Endodermal cell (in vitro differentiated cells): ENCODE results near the gene SPIN1. TPM values are rescaled to one million over a fixed set of nuclear protein-coding genes. Genes with fewer than 3 reads are reported as not detected.

ENCODE experiments used
- DNase-seq: peaks from one replicate; pipeline ENCODE4 v3.0.0-alpha.2; 2017
- H3K27ac ChIP-seq: 2 replicates; pipeline ENCODE4 v1.5.1; 2013; ENCODE audit warnings: mild to moderate bottlenecking, low read depth, low read length, moderate library complexity
- H3K27me3 ChIP-seq: 2 replicates; pipeline ENCODE4 v1.6.1; 2013; ENCODE audit warnings: mild to moderate bottlenecking, low read length, moderate library complexity; ENCODE audit not compliant: insufficient read depth, control insufficient read depth, poor library complexity, severe bottlenecking
- H3K36me3 ChIP-seq: 2 replicates; pipeline ENCODE4 v1.7.0; 2013; ENCODE audit warnings: mild to moderate bottlenecking, low read length, moderate library complexity; ENCODE audit not compliant: control insufficient read depth, insufficient read depth
- H3K4me1 ChIP-seq: one replicate; pipeline ENCODE4 v1.7.0; 2013; ENCODE audit warnings: low read length; ENCODE audit not compliant: control insufficient read depth, insufficient read depth
- H3K4me3 ChIP-seq: 2 replicates; pipeline ENCODE4 v1.5.1; 2013; ENCODE audit warnings: mild to moderate bottlenecking, low read length, moderate library complexity
- H3K9ac ChIP-seq: 2 replicates; pipeline ENCODE4 v1.6.1; 2013; ENCODE audit warnings: mild to moderate bottlenecking, low read length, moderate library complexity; ENCODE audit not compliant: poor library complexity, severe bottlenecking; ENCODE audit errors: extremely low read depth
- H3K9me3 ChIP-seq: 2 replicates; pipeline ENCODE4 v1.6.1; 2013; ENCODE audit warnings: mild to moderate bottlenecking, low read length, moderate library complexity; ENCODE audit not compliant: control insufficient read depth
- H3K27ac Mint-ChIP-seq: 2 replicates; pipeline ENCODE4 v1.8.0; 2020; ENCODE audit warnings: mixed read lengths
- H3K27me3 Mint-ChIP-seq: 2 replicates; pipeline ENCODE4 v1.8.0; 2021; ENCODE audit warnings: mild to moderate bottlenecking, mixed read lengths; ENCODE audit not compliant: insufficient read depth
- H3K36me3 Mint-ChIP-seq: 2 replicates; pipeline ENCODE4 v1.8.0; 2020; ENCODE audit warnings: low read depth, mixed read lengths
- H3K4me1 Mint-ChIP-seq: 2 replicates; pipeline ENCODE4 v1.8.0; 2020; ENCODE audit warnings: mixed read lengths
- H3K4me3 Mint-ChIP-seq: 2 replicates; pipeline ENCODE4 v1.8.0; 2020; ENCODE audit warnings: mild to moderate bottlenecking, moderate library complexity, mixed read lengths
- H3K9me3 Mint-ChIP-seq: 2 replicates; pipeline ENCODE4 v1.8.0; 2020; ENCODE audit warnings: mild to moderate bottlenecking, mixed read lengths
- CTCF ChIP-seq: fragments of 200-600 bp; sonication (generic); conservative IDR thresholded peaks from 2 replicates; pipeline ENCODE4 v1.5.0; 2021; ENCODE audit warnings: antibody characterized with exemption, mild to moderate bottlenecking
- WGBS, 2 experiments: methylation state at CpG; one replicate each; pipeline versions ENCODE4 v1.1.5 to v1.1.7; 2013; ENCODE audit warnings: missing lambda C conversion rate in 2 of 2, mixed read lengths in 1 of 2; ENCODE audit not compliant: insufficient coverage in 1 of 2, insufficient read length in 1 of 2; 5-methylcytosine and 5-hydroxymethylcytosine counted together
- total RNA-seq, 2 donors: library from RNA; stranded (reverse); fragmentation: NEBNext Ultra II Directional in 1 of 2; extraction: Animal tissue kit (Norgen Biotek cat#: 25700) in 1 of 2; gene quantifications; 2 replicates in 1 of 2; 3 replicates in 1 of 2; pipeline ENCODE4 v1.2.1, GENCODE V29; 2021

SPIN1 gene
- total RNA-seq, 2 donors from 2014 or later: 117 to 129 TPM

GRCh38 chr9:88497224-88497623 is 109.0 kb downstream of the SPIN1 start:
- no peak for TF ChIP-seq CTCF
- Histone ChIP-seq H3K27ac (no peak overlapping the region), H3K36me3 (no peaks in the 10 kb centered on the region), H3K9me3 (no peaks in the 10 kb centered on the region), H3K27me3 (no peaks in the 10 kb centered on the region), H3K4me1 (no peaks in the 10 kb centered on the region), H3K9ac (no peak overlapping the region), H3K4me3 (no peak overlapping the region)
- Mint-ChIP-seq H3K27me3 (no peaks in the 10 kb centered on the region), H3K4me3 (no peak overlapping the region), H3K9me3 (no peaks in the 10 kb centered on the region), H3K27ac (no peak overlapping the region), H3K36me3 (no peaks in the 10 kb centered on the region), H3K4me1 (peaks cover 4% of the 10 kb centered on the region)
- 93 to 100% methylated on average over 1 to 2 of the region's 2 CpGs for WGBS, 2 experiments
- no peak for DNase-seq

- no peaks in the 10 kb centered on the region for H3K36me3 Mint-ChIP-seq
Measured at GRCh38 chr9:88498880-88499279, 110.6 kb downstream of the SPIN1 start.

GRCh38 chr9:88501086-88501485 is 112.8 kb downstream of the SPIN1 start:
- DNase-seq: no peak
- WGBS, 2 experiments: 92 to 98% methylated on average over 2 to 5 of the region's 5 CpGs
- TF ChIP-seq CTCF: no peak

More at GRCh38 chr9:88498880-88499279, 110.6 kb downstream of the SPIN1 start:
- H3K27me3 Mint-ChIP-seq: no peaks in the 10 kb centered on the region
- 67 to 96% methylated on average over 1 to 6 of the region's 6 CpGs for WGBS, 2 experiments
- Histone ChIP-seq H3K4me3 (no peak overlapping the region), H3K9ac (no peak overlapping the region), H3K27me3 (no peaks in the 10 kb centered on the region), H3K36me3 (no peaks in the 10 kb centered on the region), H3K9me3 (no peaks in the 10 kb centered on the region), H3K4me1 (no peaks in the 10 kb centered on the region), H3K27ac (no peak overlapping the region)
- H3K4me3 Mint-ChIP-seq: no peak overlapping the region
- H3K4me1 Mint-ChIP-seq: peaks cover 7% of the 10 kb centered on the region
- no peaks in the 10 kb centered on the region for H3K9me3 Mint-ChIP-seq
- DNase-seq: no peak
- no peak overlapping the region for H3K27ac Mint-ChIP-seq
- TF ChIP-seq CTCF: no peak

More at GRCh38 chr9:88501086-88501485, 112.8 kb downstream of the SPIN1 start:
- Histone ChIP-seq H3K4me3 (no peak overlapping the region), H3K9ac (no peak overlapping the region), H3K27me3 (no peaks in the 10 kb centered on the region), H3K36me3 (no peaks in the 10 kb centered on the region), H3K9me3 (no peaks in the 10 kb centered on the region), H3K4me1 (no peaks in the 10 kb centered on the region), H3K27ac (no peak overlapping the region)
- H3K27ac Mint-ChIP-seq: no peak overlapping the region
- no peak overlapping the region for H3K4me3 Mint-ChIP-seq
- H3K4me1 Mint-ChIP-seq: peaks cover 3% of the 10 kb centered on the region
- no peaks in the 10 kb centered on the region for H3K36me3 Mint-ChIP-seq
- H3K9me3 Mint-ChIP-seq: no peaks in the 10 kb centered on the region
- H3K27me3 Mint-ChIP-seq: no peaks in the 10 kb centered on the region
